ENCODE measurements around the gene VAV3. TPM values are rescaled to one million over a fixed set of nuclear protein-coding genes. Genes with fewer than 3 reads are reported as not detected.

The VAV3 gene
- total RNA-seq, 1 donor from 2014 or later: 1.8 TPM

GRCh38 chr1:107669996-107670395 lies 295.0 kb downstream of the VAV3 start:
- Mint-ChIP-seq H3K36me3 (ENCODE audit: insufficient read depth) (no peaks in the 10 kb centered on the region), H3K9me3 (ENCODE audit: low read depth) (peaks cover 3% of the 10 kb centered on the region), H3K27ac (no peak overlapping the region), H3K27me3 (no peaks in the 10 kb centered on the region), H3K4me1 (ENCODE audit: low read depth) (peaks cover 23% of the 10 kb centered on the region), H3K4me3 (ENCODE audit: low read depth) (no peak overlapping the region)
- no peak for TF ChIP-seq CTCF (IDR thresholded peaks at IDR 0.05; ENCODE audit: unreplicated experiment)
- DNase-seq (ENCODE audit: low spot score, unreplicated experiment): no peak

GRCh38 chr1:107668762-107669161 lies 296.2 kb downstream of the VAV3 start:
- no peak for TF ChIP-seq CTCF (IDR thresholded peaks at IDR 0.05; ENCODE audit: unreplicated experiment)
- Mint-ChIP-seq H3K4me1 (ENCODE audit: low read depth) (peaks cover 29% of the 10 kb centered on the region), H3K4me3 (ENCODE audit: low read depth) (no peak overlapping the region), H3K27ac (peak overlapping the region; percentile 25), H3K27me3 (no peaks in the 10 kb centered on the region), H3K9me3 (ENCODE audit: low read depth) (no peaks in the 10 kb centered on the region), H3K36me3 (ENCODE audit: insufficient read depth) (no peaks in the 10 kb centered on the region)
- DNase-seq (ENCODE audit: low spot score, unreplicated experiment): no peak

GRCh38 chr1:107666493-107666892 lies 298.5 kb downstream of the VAV3 start:
- Mint-ChIP-seq H3K27ac (no peak overlapping the region), H3K9me3 (ENCODE audit: low read depth) (no peaks in the 10 kb centered on the region), H3K4me1 (ENCODE audit: low read depth) (peaks cover 31% of the 10 kb centered on the region), H3K36me3 (ENCODE audit: insufficient read depth) (no peaks in the 10 kb centered on the region), H3K4me3 (ENCODE audit: low read depth) (no peak overlapping the region), H3K27me3 (no peaks in the 10 kb centered on the region)
- no peak for DNase-seq (ENCODE audit: low spot score, unreplicated experiment)
- TF ChIP-seq CTCF (IDR thresholded peaks at IDR 0.05; ENCODE audit: unreplicated experiment): no peak

- H3K36me3 Mint-ChIP-seq (ENCODE audit: insufficient read depth): no peaks in the 10 kb centered on the region
- no peak for TF ChIP-seq CTCF (IDR thresholded peaks at IDR 0.05; ENCODE audit: unreplicated experiment)
- no peak overlapping the region for H3K4me3 Mint-ChIP-seq (ENCODE audit: low read depth)
- no peak for DNase-seq (ENCODE audit: low spot score, unreplicated experiment)
- H3K27me3 Mint-ChIP-seq: no peaks in the 10 kb centered on the region
- H3K9me3 Mint-ChIP-seq (ENCODE audit: low read depth): no peaks in the 10 kb centered on the region
- peak overlapping the region; percentile 51 for H3K27ac Mint-ChIP-seq
- H3K4me1 Mint-ChIP-seq (ENCODE audit: low read depth): peaks cover 31% of the 10 kb centered on the region
These were observed 299.7 kb downstream of the VAV3 start for GRCh38 chr1:107664982-107665925.

GRCh38 chr1:107662971-107663370 lies 302.0 kb downstream of the VAV3 start:
- no peaks in the 10 kb centered on the region for H3K36me3 Mint-ChIP-seq (ENCODE audit: insufficient read depth)
- peaks cover 18% of the 10 kb centered on the region for H3K4me1 Mint-ChIP-seq (ENCODE audit: low read depth)
- no peak for TF ChIP-seq CTCF (IDR thresholded peaks at IDR 0.05; ENCODE audit: unreplicated experiment)
- H3K9me3 Mint-ChIP-seq (ENCODE audit: low read depth): no peaks in the 10 kb centered on the region
- H3K27ac Mint-ChIP-seq: no peak overlapping the region
- no peak for DNase-seq (ENCODE audit: low spot score, unreplicated experiment)
- no peaks in the 10 kb centered on the region for H3K27me3 Mint-ChIP-seq
- H3K4me3 Mint-ChIP-seq (ENCODE audit: low read depth): no peak overlapping the region

Measured in progenitor cell of endocrine pancreas (in vitro differentiated cells).